Suprapubic skin (tissue), 4 donors: ENCODE measurements around the gene CLCN6. TPM values are rescaled to one million over a fixed set of nuclear protein-coding genes. Genes with fewer than 3 reads are reported as not detected.

Experiments used
- DNase-seq, 2 donors: peaks; one replicate each; pipeline ENCODE4 v3.0.0-alpha.2; 2019; ENCODE audit warnings: low spot score in 2 of 2
- H3K27ac ChIP-seq: fragments of 200-600 bp; sonication (generic); one replicate; pipeline ENCODE4 v1.5.1; 2019
- H3K27me3 ChIP-seq: fragments of 200-600 bp; sonication (generic); one replicate; pipeline ENCODE4 v1.5.1; 2019
- H3K36me3 ChIP-seq: fragments of 200-600 bp; sonication (generic); one replicate; pipeline ENCODE4 v1.5.1; 2019
- H3K4me1 ChIP-seq: fragments of 200-600 bp; sonication (generic); one replicate; pipeline ENCODE4 v1.5.1; 2019
- H3K4me3 ChIP-seq: fragments of 200-600 bp; sonication (generic); one replicate; pipeline ENCODE4 v1.5.1; 2019; ENCODE audit warnings: mild to moderate bottlenecking
- H3K9me3 ChIP-seq: fragments of 200-600 bp; sonication (generic); one replicate; pipeline ENCODE4 v1.5.1; 2019
- CTCF ChIP-seq, 2 donors: fragments of 200-600 bp in 1 of 2; fragments of 450-650 bp in 1 of 2; sonication (generic) in 1 of 2; IDR thresholded peaks; one replicate each; pipeline ENCODE4 v1.5.1; 2016 to 2019; ENCODE audit warnings: antibody characterized with exemption in 2 of 2, mild to moderate bottlenecking in 1 of 2, moderate library complexity in 1 of 2
- EP300 ChIP-seq: sonication (generic); formaldehyde crosslinking; IDR thresholded peaks from one replicate; pipeline ENCODE4 v1.6.1; 2017; ENCODE audit warnings: antibody characterized with exemption
- POLR2A ChIP-seq, 2 donors: fragments of 450-650 bp; IDR thresholded peaks; one replicate each; pipeline ENCODE4 v1.6.1; 2017; ENCODE audit warnings: antibody characterized with exemption in 2 of 2, mild to moderate bottlenecking in 2 of 2, moderate library complexity in 2 of 2
- POLR2AphosphoS5 ChIP-seq, 3 donors: sonication (generic); formaldehyde crosslinking; IDR thresholded peaks; one replicate each; pipeline ENCODE4 v1.6.1; 2017; ENCODE audit warnings: antibody characterized with exemption in 3 of 3
- WGBS: methylation state at CpG from one replicate; pipeline ENCODE4 v1.1.5; 2018; 5-methylcytosine and 5-hydroxymethylcytosine counted together
- total RNA-seq, 4 donors: library from RNA; depleted of rRNA; stranded (reverse); fragments of >200 nt; gene quantifications; one replicate each; pipeline ENCODE4 v1.1.0, GENCODE V29; 2016

Gene CLCN6
- total RNA-seq, 4 donors from 2014 or later: 6.2 to 22.5 (median 10.2) TPM

GRCh38 chr1:11784256-11784992 lies 21.6 kb upstream of the CLCN6 start:
- peaks cover 42% of the 10 kb centered on the region for H3K4me1 ChIP-seq
- H3K27ac ChIP-seq: no peak overlapping the region
- peak overlapping the region; percentile 32 for H3K4me3 ChIP-seq

GRCh38 chr1:11784993-11785769 lies 20.8 kb upstream of the CLCN6 start:
- H3K27me3 ChIP-seq: no peaks in the 10 kb centered on the region
- no peak for TF ChIP-seq POLR2A (IDR thresholded peaks at IDR 0.05)
- TF ChIP-seq EP300: no peak
- TF ChIP-seq CTCF (IDR thresholded peaks at IDR 0.05): peak; percentile 52 to 76
- WGBS: 32% methylated on average over 7 of the region's 30 CpGs
- no peak overlapping the region for H3K27ac ChIP-seq
- peaks cover 50% of the 10 kb centered on the region for H3K4me1 ChIP-seq
- DNase-seq: peak; percentile 82 to 88
- H3K9me3 ChIP-seq: no peaks in the 10 kb centered on the region
- H3K4me3 ChIP-seq: peak overlapping the region; percentile 32
- peaks cover 2% of the 10 kb centered on the region for H3K36me3 ChIP-seq

More at GRCh38 chr1:11784256-11784992, 21.6 kb upstream of the CLCN6 start:
- WGBS: 41% methylated on average over 8 of the region's 21 CpGs
- H3K9me3 ChIP-seq: no peaks in the 10 kb centered on the region
- DNase-seq: no peak
- TF ChIP-seq EP300 (no peak), POLR2A (IDR thresholded peaks at IDR 0.05) (no peak), CTCF (IDR thresholded peaks at IDR 0.05) (no peak), POLR2AphosphoS5 (IDR thresholded peaks at IDR 0.05) (no peak)
- no peaks in the 10 kb centered on the region for H3K36me3 ChIP-seq
- no peaks in the 10 kb centered on the region for H3K27me3 ChIP-seq

GRCh38 chr1:11786168-11786567 lies 19.8 kb upstream of the CLCN6 start:
- Histone ChIP-seq H3K27ac (no peak overlapping the region), H3K36me3 (peaks cover 3% of the 10 kb centered on the region), H3K27me3 (no peaks in the 10 kb centered on the region), H3K4me3 (no peak overlapping the region), H3K4me1 (peaks cover 60% of the 10 kb centered on the region), H3K9me3 (no peaks in the 10 kb centered on the region)
- TF ChIP-seq CTCF (IDR thresholded peaks at IDR 0.05) (no peak), EP300 (no peak), POLR2AphosphoS5 (IDR thresholded peaks at IDR 0.05) (no peak), POLR2A (IDR thresholded peaks at IDR 0.05) (no peak)
- 53% methylated on average over 5 of the region's 5 CpGs for WGBS
- DNase-seq: no peak

GRCh38 chr1:11787251-11787803 lies 18.7 kb upstream of the CLCN6 start:
- peak in 1 of 2 donors; percentile 77 for DNase-seq
- Histone ChIP-seq H3K27ac (peak overlapping the region; percentile 88), H3K9me3 (no peaks in the 10 kb centered on the region), H3K27me3 (no peaks in the 10 kb centered on the region), H3K36me3 (peaks cover 9% of the 10 kb centered on the region), H3K4me1 (peaks cover 70% of the 10 kb centered on the region), H3K4me3 (no peak overlapping the region)
- TF ChIP-seq POLR2A (IDR thresholded peaks at IDR 0.05) (no peak), POLR2AphosphoS5 (IDR thresholded peaks at IDR 0.05) (peak in 1 of 3 donors; percentile 21)
- 11% methylated on average over 3 of the region's 16 CpGs for WGBS

- peaks cover 76% of the 10 kb centered on the region for H3K4me1 ChIP-seq
- 0% methylated on average over 1 of the region's 14 CpGs for WGBS
- peaks cover 14% of the 10 kb centered on the region for H3K36me3 ChIP-seq
- no peak for TF ChIP-seq POLR2AphosphoS5 (IDR thresholded peaks at IDR 0.05)
- peak overlapping the region; percentile 88 for H3K27ac ChIP-seq
- H3K9me3 ChIP-seq: no peaks in the 10 kb centered on the region
- no peaks in the 10 kb centered on the region for H3K27me3 ChIP-seq
- DNase-seq: no peak
- H3K4me3 ChIP-seq: no peak overlapping the region
Observed at GRCh38 chr1:11787804-11788436, 18.1 kb upstream of the CLCN6 start.
